Measurements from ENCODE around the gene IPCEF1. TPM values are rescaled to one million over a fixed set of nuclear protein-coding genes. Genes with fewer than 3 reads are reported as not detected.

Gene IPCEF1
- total RNA-seq, 3 donors from 2014 or later (not counting 1 experiment from before 2014, with no cell fraction given), result 31.4 to 53.2 (median 45.5) TPM

- intact Hi-C loops (cut with micrococcal nuclease), result no loop called here
- DNase-seq (no peak), ATAC-seq (no peak)
- Histone ChIP-seq H3K9me3 (ENCODE audit: control insufficient read depth, insufficient read depth, low read length) (no peaks in the 10 kb centered on the region), H3K36me3 (ENCODE audit: control insufficient read depth, insufficient read depth, low read length) (no peaks in the 10 kb centered on the region), H3K4me3 (ENCODE audit: low read length) (no peak overlapping the region), H3K27me3 (ENCODE audit: control insufficient read depth, insufficient read depth, low read length) (no peaks in the 10 kb centered on the region), H3K4me1 (ENCODE audit: control insufficient read depth, insufficient read depth, low read length) (no peaks in the 10 kb centered on the region), H3K27ac (ENCODE audit: low read length) (no peak overlapping the region)
- H3K4me3 Mint-ChIP-seq, result no peak overlapping the region
- H3K36me3 Mint-ChIP-seq, result no peaks in the 10 kb centered on the region
- no peaks in the 10 kb centered on the region for H3K9me3 Mint-ChIP-seq
- no peaks in the 10 kb centered on the region for H3K4me1 Mint-ChIP-seq
- H3K27ac Mint-ChIP-seq, result no peak overlapping the region
- H3K27me3 Mint-ChIP-seq (ENCODE audit: low read depth in 2 of 2), result peaks cover 9 to 16% of the 10 kb centered on the region in 2 donors
- 72% methylated on average over 1 of the region's 1 CpG for WGBS (ENCODE audit: insufficient coverage)
- TF ChIP-seq, protein P1, sequence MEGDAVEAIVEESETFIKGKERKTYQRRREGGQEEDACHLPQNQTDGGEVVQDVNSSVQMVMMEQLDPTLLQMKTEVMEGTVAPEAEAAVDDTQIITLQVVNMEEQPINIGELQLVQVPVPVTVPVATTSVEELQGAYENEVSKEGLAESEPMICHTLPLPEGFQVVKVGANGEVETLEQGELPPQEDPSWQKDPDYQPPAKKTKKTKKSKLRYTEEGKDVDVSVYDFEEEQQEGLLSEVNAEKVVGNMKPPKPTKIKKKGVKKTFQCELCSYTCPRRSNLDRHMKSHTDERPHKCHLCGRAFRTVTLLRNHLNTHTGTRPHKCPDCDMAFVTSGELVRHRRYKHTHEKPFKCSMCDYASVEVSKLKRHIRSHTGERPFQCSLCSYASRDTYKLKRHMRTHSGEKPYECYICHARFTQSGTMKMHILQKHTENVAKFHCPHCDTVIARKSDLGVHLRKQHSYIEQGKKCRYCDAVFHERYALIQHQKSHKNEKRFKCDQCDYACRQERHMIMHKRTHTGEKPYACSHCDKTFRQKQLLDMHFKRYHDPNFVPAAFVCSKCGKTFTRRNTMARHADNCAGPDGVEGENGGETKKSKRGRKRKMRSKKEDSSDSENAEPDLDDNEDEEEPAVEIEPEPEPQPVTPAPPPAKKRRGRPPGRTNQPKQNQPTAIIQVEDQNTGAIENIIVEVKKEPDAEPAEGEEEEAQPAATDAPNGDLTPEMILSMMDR (IDR thresholded peaks at IDR 0.05), result no peak
Measured at GRCh38 chr6:154390034-154390433, 33.4 kb upstream of the IPCEF1 start.

DNA sequence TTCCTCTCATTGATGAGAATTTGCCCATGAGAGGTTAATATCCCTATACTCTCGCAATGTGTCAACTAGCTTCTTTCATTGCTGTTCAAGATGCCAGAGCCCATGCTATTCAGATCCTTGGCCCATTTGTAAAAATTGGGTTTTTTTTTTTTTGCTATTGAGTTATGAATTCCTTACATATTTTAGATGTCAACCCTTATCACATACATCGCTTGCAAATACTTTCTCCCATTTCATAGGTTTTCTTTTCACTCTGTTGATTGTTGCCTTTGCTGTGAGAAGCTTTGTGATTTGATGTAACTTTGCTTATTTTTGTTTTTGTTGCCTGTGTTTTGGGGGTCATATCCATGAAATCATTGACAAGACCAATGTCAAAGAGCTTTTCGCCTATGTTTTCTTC lies 32.2 kb upstream of the IPCEF1 start:
- Mint-ChIP-seq H3K27me3 (ENCODE audit: low read depth in 2 of 2) (peaks cover 7 to 16% of the 10 kb centered on the region in 2 donors), H3K27ac (no peak overlapping the region), H3K4me1 (no peaks in the 10 kb centered on the region), H3K4me3 (no peak overlapping the region), H3K36me3 (no peaks in the 10 kb centered on the region), H3K9me3 (no peaks in the 10 kb centered on the region)
- no peak overlapping the region for H3K4me3 ChIP-seq (ENCODE audit: low read length)
- no peaks in the 10 kb centered on the region for H3K9me3 ChIP-seq (ENCODE audit: control insufficient read depth, insufficient read depth, low read length)
- TF ChIP-seq, protein P1 (IDR thresholded peaks at IDR 0.05), result no peak
- no peaks in the 10 kb centered on the region for H3K36me3 ChIP-seq (ENCODE audit: control insufficient read depth, insufficient read depth, low read length)
- ATAC-seq (no peak), DNase-seq (no peak)
- 89% methylated on average over 2 of the region's 3 CpGs for WGBS (ENCODE audit: insufficient coverage)
- intact Hi-C loops (cut with micrococcal nuclease), result no loop called here
- H3K27me3 ChIP-seq (ENCODE audit: control insufficient read depth, insufficient read depth, low read length), result no peaks in the 10 kb centered on the region
- no peaks in the 10 kb centered on the region for H3K4me1 ChIP-seq (ENCODE audit: control insufficient read depth, insufficient read depth, low read length)
- no peak overlapping the region for H3K27ac ChIP-seq (ENCODE audit: low read length)

- no peak overlapping the region for H3K4me3 ChIP-seq (ENCODE audit: low read length)
- Mint-ChIP-seq H3K27me3 (ENCODE audit: low read depth in 2 of 2) (peaks cover 9 to 22% of the 10 kb centered on the region in 2 donors), H3K27ac (no peak overlapping the region), H3K4me1 (no peaks in the 10 kb centered on the region), H3K9me3 (no peaks in the 10 kb centered on the region), H3K36me3 (no peaks in the 10 kb centered on the region), H3K4me3 (no peak overlapping the region)
- no peaks in the 10 kb centered on the region for H3K36me3 ChIP-seq (ENCODE audit: control insufficient read depth, insufficient read depth, low read length)
- WGBS (ENCODE audit: insufficient coverage), result 81% methylated on average over 4 of the region's 5 CpGs
- intact Hi-C loops (cut with micrococcal nuclease), result no loop called here
- ATAC-seq, result no peak
- no peak for DNase-seq
- no peaks in the 10 kb centered on the region for H3K4me1 ChIP-seq (ENCODE audit: control insufficient read depth, insufficient read depth, low read length)
- no peaks in the 10 kb centered on the region for H3K27me3 ChIP-seq (ENCODE audit: control insufficient read depth, insufficient read depth, low read length)
- TF ChIP-seq, protein P1 (IDR thresholded peaks at IDR 0.05), result no peak
- H3K27ac ChIP-seq (ENCODE audit: low read length), result no peak overlapping the region
- H3K9me3 ChIP-seq (ENCODE audit: control insufficient read depth, insufficient read depth, low read length), result peaks cover 3% of the 10 kb centered on the region
Measured at GRCh38 chr6:154386848-154387717, 30.5 kb upstream of the IPCEF1 start.
